Right atrium auricular region (tissue), 2 donors: Measurements from ENCODE around the gene RPS10. TPM values are rescaled to one million over a fixed set of nuclear protein-coding genes. Genes with fewer than 3 reads are reported as not detected.
"Not testable (repeated sequence)": the region's sequence is repeated elsewhere in the genome, so short reads cannot be mapped to it uniquely, and the experiment has no call there.

ENCODE experiments used
- DNase-seq: peaks from one replicate; pipeline ENCODE4 v3.0.0-alpha.2; 2019; ENCODE audit warnings: low spot score
- H3K27ac ChIP-seq, 2 donors: fragments of 200-600 bp; sonication (generic); 1 replicate in 1 of 2; 2 replicates in 1 of 2; pipeline ENCODE4 v1.5.1; 2016 to 2019
- H3K27me3 ChIP-seq, 2 donors: fragments of 200-600 bp; sonication (generic); one replicate each; pipeline versions ENCODE4 v1.5.1 to v1.6.0; 2017 to 2019
- H3K36me3 ChIP-seq: fragments of 200-600 bp; sonication (generic); one replicate; pipeline ENCODE4 v1.5.1; 2016
- H3K4me1 ChIP-seq, 2 donors: fragments of 200-600 bp; sonication (generic); one replicate each; pipeline versions ENCODE4 v1.5.1 to v1.6.0; 2017 to 2019
- H3K4me3 ChIP-seq, 2 donors: fragments of 200-600 bp; sonication (generic); 1 replicate in 1 of 2; 2 replicates in 1 of 2; pipeline ENCODE4 v1.5.1; 2017 to 2019; ENCODE audit warnings: mild to moderate bottlenecking in 1 of 2, moderate library complexity in 1 of 2
- H3K9me3 ChIP-seq, 2 donors: fragments of 200-600 bp; sonication (generic); one replicate each; pipeline ENCODE4 v1.5.1; 2019
- CTCF ChIP-seq, 2 donors: fragments of 200-600 bp; sonication (generic); IDR thresholded peaks; one replicate each; pipeline ENCODE4 v1.5.1; 2019; ENCODE audit warnings: antibody characterized with exemption in 2 of 2
- total RNA-seq, 2 donors: library from RNA; depleted of rRNA; stranded (reverse); fragments of >200 nt; gene quantifications; one replicate each; pipeline ENCODE4 v1.1.0, GENCODE V29; 2016

RPS10 gene
- total RNA-seq, 2 donors from 2014 or later = 830 to 2,258 TPM

- no peak for DNase-seq
- Histone ChIP-seq H3K4me3 (no peak overlapping the region), H3K27me3 (no peaks in the 10 kb centered on the region), H3K9me3 (no peaks in the 10 kb centered on the region), H3K36me3 (no peaks in the 10 kb centered on the region), H3K27ac (no peak overlapping the region), H3K4me1 (peaks cover 0 to 30% of the 10 kb centered on the region in 2 donors)
- no peak for TF ChIP-seq CTCF (IDR thresholded peaks at IDR 0.05)
Observed at GRCh38 chr6:34373511-34373910, 52.4 kb downstream of the RPS10 start.

- H3K36me3 ChIP-seq, H3K9me3 ChIP-seq, H3K27ac ChIP-seq, DNase-seq, H3K4me3 ChIP-seq, H3K27me3 ChIP-seq: not testable (repeated sequence)
- H3K4me1 ChIP-seq = peaks cover 0 to 22% of the 10 kb centered on the region in 2 donors
Observed at GRCh38 chr6:34371865-34372264, 54.0 kb downstream of the RPS10 start.

- no peaks in the 10 kb centered on the region for H3K36me3 ChIP-seq
- peak overlapping the region; percentile 14 to 23 for H3K27ac ChIP-seq
- H3K27me3 ChIP-seq = no peaks in the 10 kb centered on the region
- peaks cover 0 to 22% of the 10 kb centered on the region in 2 donors for H3K4me1 ChIP-seq
- no peak for TF ChIP-seq CTCF (IDR thresholded peaks at IDR 0.05)
- no peak for DNase-seq
- no peaks in the 10 kb centered on the region for H3K9me3 ChIP-seq
- H3K4me3 ChIP-seq = no peak overlapping the region
Observed at GRCh38 chr6:34370361-34370760, 55.5 kb downstream of the RPS10 start.

- H3K27me3 ChIP-seq = no peaks in the 10 kb centered on the region
- DNase-seq = no peak
- H3K4me1 ChIP-seq = peaks cover 0 to 22% of the 10 kb centered on the region in 2 donors
- H3K4me3 ChIP-seq = no peak overlapping the region
- H3K27ac ChIP-seq = peak overlapping the region in 1 of 2 donors; percentile 14
- no peaks in the 10 kb centered on the region for H3K9me3 ChIP-seq
- no peaks in the 10 kb centered on the region for H3K36me3 ChIP-seq
- no peak for TF ChIP-seq CTCF (IDR thresholded peaks at IDR 0.05)
Observed at GRCh38 chr6:34369385-34369784, 56.5 kb downstream of the RPS10 start.

Other genes with a start within 250 kb of the RPS10 start
- gene HMGA1, start 189.2 kb downstream of the RPS10 start, total RNA-seq = 10 to 100 TPM; 29.6 to 37.8 TPM
- gene SMIM29, start 177.1 kb downstream of the RPS10 start, total RNA-seq = 10 to 100 TPM; 21.7 to 29.4 TPM
- gene NUDT3, start 33.4 kb downstream of the RPS10 start, total RNA-seq = 10 to 100 TPM; 47.2 to 53.5 TPM
- gene PACSIN1, start 40.0 kb upstream of the RPS10 start, total RNA-seq = 1 to 10 TPM; 5.6 to 6.3 TPM
- under 1 TPM; 0.22 to 0.31 TPM for gene SPDEF, start 130.3 kb upstream of the RPS10 start, total RNA-seq